Keratinocyte (primary cell): Measurements from ENCODE around the gene STRN.

Experiments used
- EZH2 ChIP-seq: IDR thresholded peaks from one replicate; pipeline ENCODE4 v1.6.1; 2012; ENCODE audit warnings: inconsistent platforms, mild to moderate bottlenecking, low read length, moderate library complexity
- TF ChIP-seq, protein P1 (sequence below), 3 experiments: IDR thresholded peaks in 1 of 3; conservative IDR thresholded peaks in 1 of 3; optimal IDR thresholded peaks in 1 of 3; 2 replicates in 2 of 3; 3 replicates in 1 of 3; pipeline versions ENCODE3 to v1.5.1; 2011; ENCODE audit warnings: low read length in 3 of 3, mild to moderate bottlenecking in 3 of 3, moderate library complexity in 2 of 3, control low read depth in 1 of 3, inconsistent platforms in 1 of 3; ENCODE audit not compliant: insufficient read depth in 2 of 3; ENCODE audit errors: extremely low read depth in 1 of 3

GRCh38 chr2:36904636-36905035 is 61.7 kb downstream of the STRN start:
- TF ChIP-seq, protein P1, sequence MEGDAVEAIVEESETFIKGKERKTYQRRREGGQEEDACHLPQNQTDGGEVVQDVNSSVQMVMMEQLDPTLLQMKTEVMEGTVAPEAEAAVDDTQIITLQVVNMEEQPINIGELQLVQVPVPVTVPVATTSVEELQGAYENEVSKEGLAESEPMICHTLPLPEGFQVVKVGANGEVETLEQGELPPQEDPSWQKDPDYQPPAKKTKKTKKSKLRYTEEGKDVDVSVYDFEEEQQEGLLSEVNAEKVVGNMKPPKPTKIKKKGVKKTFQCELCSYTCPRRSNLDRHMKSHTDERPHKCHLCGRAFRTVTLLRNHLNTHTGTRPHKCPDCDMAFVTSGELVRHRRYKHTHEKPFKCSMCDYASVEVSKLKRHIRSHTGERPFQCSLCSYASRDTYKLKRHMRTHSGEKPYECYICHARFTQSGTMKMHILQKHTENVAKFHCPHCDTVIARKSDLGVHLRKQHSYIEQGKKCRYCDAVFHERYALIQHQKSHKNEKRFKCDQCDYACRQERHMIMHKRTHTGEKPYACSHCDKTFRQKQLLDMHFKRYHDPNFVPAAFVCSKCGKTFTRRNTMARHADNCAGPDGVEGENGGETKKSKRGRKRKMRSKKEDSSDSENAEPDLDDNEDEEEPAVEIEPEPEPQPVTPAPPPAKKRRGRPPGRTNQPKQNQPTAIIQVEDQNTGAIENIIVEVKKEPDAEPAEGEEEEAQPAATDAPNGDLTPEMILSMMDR (optimal IDR thresholded peaks at IDR 0.05 in 1 of 3, IDR thresholded peaks at IDR 0.05 in 1 of 3, conservative IDR thresholded peaks at IDR 0.05 in 1 of 3; ENCODE audit: extremely low read depth in 1 of 3, insufficient read depth in 2 of 3, low read length in 3 of 3) = no peak
- no peak for TF ChIP-seq EZH2
